Superior temporal gyrus (tissue), 1 donor: ENCODE measurements around the gene ATOH8.
A peak's percentile ranks its signal among the peaks of the same experiment; 100 is the strongest.
"Not testable (repeated sequence)": the region's sequence is repeated elsewhere in the genome, so short reads cannot be mapped to it uniquely, and the experiment has no call there.

Experiments
- DNase-seq: peaks from one replicate; pipeline ENCODE4 v3.0.0-alpha.2; 2016; ENCODE audit errors: extremely low spot score

Gene ATOH8, protein sequence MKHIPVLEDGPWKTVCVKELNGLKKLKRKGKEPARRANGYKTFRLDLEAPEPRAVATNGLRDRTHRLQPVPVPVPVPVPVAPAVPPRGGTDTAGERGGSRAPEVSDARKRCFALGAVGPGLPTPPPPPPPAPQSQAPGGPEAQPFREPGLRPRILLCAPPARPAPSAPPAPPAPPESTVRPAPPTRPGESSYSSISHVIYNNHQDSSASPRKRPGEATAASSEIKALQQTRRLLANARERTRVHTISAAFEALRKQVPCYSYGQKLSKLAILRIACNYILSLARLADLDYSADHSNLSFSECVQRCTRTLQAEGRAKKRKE

DNA sequence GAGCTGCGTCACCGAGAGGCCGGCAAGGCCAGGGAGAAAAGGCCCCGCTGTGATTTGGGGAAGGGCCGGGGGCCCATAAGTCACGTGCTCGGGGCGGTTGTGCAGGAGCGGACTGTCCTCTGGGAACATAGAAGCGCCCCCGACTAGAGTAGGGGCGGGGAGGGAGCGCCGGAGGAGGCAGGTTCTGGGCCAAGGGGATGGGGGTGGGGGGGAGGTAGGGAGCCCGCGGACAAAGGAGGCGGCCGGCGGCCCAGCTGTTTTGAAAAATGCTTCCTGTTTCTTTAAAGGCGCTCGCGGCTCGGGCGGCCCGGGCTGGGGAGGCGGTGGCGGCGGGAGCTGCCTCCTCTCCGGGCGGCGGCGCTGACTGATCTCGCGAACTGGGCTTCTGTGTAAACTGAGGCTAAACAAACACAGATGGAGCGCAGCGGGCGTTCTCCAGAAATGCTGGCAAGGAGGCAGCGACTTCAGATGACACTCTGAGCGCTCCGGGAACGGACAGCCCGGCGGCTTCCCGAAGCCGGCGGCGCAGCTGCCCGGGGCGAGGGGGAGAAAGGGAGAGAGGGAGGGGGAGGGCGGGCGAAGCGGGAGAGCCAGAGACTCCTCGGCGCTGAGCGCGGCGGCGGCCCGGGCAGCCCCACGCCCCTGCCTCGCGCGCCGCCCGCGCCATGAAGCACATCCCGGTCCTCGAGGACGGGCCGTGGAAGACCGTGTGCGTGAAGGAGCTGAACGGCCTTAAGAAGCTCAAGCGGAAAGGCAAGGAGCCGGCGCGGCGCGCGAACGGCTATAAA, at the start of gene ATOH8:
Gene ATOH8, plus strand, starts transcription at position 467 of the 788 bp plus-strand sequence. Its CDS starts 199 bp downstream, at position 666.
- peak; percentile 63 for DNase-seq

DNA sequence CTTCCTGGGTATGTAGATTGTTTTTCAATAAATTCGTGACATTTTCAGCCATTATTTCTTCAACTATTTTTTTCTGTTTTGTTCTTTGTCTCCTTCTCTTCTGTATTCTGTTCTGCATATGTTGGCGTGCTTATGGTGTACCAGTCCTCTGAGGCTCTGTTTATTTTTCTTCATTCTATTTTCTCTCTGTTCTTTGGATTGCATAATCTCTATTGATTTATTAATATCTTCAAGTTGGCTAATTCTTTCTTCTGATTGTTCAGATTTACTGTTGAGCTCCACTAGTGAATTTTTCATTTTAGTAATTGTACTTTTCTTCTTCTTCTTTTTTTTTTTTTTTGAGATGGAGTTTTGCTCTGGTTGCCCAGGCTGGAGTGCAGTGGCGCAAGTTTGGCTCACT, 49.8 kb upstream of the ATOH8 start:
- no peak for DNase-seq

DNA sequence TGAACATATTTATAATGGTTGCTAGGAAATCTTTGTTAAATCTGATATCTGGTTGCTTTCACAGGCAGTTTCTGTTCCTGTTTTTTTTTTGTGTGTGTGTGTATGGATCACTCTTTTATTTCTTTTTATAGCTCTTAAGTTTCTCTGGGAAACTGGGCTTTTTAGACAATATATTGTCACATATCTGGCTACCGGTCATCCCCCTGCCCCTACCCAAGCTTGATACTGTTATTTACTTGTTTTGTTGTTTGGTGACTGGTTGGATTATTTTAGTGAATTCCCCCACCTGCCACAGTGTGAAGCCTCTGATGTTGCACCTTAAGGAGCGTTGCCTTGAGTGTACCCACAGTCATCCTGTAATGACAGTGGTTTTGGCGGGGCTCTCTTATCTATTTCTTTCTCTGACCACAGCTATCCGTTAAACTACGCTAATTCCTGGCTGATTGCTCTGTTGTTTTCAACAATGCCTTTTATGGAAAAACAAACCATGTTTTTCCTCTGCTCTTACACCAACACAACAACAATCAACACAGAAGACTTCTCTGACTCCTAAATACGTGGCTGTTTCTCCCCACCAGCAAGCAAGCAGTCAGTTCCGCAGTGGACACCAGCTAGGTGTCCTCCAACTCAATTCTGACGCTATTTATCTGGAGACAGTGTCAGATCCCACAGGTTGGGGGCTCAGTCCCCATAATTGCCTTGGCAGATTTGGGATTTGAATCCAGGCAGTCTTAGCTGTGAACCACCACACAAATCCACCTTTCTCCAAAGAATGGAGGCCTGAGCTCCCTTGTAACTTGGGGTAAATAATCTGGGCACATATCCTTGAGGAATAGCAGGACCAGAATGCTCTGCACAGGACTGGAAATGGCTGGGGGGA, 48.8 kb upstream of the ATOH8 start:
- DNase-seq: no peak

DNA sequence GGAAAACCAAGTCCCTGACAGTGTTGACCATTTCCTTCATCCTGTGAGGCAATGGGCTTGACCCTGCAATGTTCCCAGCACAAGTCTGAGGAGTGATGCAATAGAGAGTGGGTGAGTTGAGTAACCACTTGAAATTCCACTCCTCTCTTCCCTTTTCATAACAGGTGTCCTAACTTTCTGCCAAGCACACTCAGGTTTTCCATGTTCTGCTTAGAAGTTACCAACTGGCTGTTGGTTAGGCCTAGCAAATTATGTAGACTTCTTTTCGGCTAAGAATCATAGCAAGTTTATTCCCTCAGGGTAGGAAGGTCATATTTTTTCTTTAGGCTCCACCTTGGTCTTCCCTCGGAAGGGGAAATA, 48.1 kb upstream of the ATOH8 start:
- no peak for DNase-seq

DNA sequence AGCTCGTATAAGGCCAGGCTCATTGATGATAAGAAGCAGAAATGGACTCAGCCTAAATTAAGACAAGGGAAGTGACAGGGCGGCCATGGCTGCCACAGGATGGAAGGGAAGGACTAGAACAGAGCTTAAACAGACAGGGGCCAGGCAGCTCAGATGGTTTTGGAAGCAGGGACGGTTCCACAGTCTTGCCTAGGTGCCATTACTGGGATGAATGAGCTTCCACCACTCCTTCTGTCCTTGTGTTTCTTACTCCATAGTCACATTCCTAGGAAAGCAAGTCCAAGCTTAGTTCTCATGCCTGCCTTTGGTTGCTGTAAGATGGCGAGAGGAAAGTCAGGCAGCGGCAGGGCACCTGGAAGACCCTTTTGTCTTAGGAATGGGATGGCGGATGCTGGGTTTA, 47.7 kb upstream of the ATOH8 start:
- DNase-seq: no peak

DNA sequence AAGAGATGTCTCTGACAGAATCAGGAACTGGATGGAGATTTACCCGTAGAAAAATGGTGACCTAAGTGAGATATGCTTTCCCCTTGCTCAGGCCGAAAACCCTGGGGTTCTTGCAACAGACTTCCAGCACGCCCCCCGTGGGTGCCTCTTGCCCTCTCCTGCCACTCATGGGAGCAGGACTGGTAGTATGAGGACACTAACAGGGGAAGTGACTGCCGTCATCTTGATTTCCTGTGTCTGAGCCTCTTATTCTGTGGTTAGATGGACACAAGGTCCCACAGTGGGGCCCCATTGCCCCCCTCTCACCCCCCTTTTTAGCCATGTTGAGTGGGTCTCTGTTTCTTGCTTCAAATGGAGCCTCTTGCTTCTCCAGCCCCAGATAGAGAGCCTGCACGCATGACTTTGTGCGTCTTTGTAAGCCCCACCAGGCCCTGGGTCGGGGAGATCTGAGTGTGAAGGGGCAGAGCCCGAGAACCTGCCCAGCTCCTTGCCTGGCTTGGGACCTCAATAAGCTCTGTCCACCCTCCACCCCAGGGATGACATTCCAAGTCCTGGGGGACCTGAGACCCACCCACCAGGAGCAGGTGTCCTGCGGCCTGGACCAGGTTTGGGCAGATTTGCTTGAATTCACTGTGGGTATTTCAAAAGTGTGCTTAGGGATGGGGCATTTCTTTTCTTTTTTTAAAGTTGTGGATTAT, 47.0 kb upstream of the ATOH8 start:
- no peak for DNase-seq

DNA sequence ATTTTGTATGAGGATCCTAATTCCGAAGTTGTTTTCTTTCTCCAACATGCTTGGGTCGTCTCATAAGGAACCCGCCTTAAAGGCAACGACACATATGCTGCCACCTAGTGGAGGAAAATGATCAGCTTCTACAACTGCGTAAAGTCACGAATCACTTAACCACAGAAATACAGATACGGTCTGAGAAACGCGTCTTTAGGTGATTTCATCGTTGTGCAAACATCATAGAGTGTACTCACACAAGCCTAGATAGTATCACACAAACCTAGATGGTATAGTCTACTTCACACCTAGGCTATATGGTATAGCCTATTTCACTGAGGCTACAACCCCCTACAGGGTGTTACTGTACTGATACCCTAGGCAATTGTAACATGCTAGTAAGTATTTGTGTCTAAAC, 46.5 kb upstream of the ATOH8 start:
- DNase-seq: peak; percentile 97

DNA sequence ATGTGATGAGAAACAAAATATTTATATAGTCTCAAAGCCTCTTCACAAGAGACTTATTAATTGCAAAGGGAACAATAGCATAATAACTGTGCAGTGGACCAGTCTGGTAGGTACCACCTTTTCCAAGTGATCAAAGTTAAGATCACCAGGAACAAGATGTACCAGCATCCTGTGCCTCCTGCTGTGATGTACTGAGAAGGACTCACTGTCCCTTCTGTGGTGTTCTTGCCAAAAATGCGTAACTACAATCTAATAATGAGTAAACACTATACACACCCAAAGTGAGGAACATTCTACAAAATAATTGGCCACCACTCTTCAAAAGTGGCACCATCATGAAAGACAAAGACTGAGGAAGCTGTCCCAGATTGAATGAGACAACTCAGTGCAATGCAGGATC, 45.1 kb upstream of the ATOH8 start:
- DNase-seq: no peak

DNA sequence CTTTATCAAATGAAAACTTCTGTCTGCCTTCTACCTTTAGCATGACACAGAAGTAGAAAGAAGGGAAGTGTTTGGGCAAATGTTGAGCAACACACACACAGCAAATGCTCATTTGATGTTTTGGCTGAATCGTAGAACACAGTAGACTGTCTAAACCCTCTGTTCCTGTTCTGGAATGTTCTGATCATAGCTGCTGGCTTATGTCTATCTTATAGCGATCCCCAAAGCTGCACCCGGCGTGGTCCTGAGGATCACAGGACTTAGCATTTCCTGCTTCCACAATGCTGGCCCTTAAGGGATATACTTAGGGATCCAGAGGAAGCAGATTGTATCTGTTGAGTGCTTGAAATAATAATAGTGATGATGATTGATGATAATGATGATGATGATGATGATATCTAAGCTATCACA, 44.4 kb upstream of the ATOH8 start:
- peak; percentile 44 for DNase-seq

DNA sequence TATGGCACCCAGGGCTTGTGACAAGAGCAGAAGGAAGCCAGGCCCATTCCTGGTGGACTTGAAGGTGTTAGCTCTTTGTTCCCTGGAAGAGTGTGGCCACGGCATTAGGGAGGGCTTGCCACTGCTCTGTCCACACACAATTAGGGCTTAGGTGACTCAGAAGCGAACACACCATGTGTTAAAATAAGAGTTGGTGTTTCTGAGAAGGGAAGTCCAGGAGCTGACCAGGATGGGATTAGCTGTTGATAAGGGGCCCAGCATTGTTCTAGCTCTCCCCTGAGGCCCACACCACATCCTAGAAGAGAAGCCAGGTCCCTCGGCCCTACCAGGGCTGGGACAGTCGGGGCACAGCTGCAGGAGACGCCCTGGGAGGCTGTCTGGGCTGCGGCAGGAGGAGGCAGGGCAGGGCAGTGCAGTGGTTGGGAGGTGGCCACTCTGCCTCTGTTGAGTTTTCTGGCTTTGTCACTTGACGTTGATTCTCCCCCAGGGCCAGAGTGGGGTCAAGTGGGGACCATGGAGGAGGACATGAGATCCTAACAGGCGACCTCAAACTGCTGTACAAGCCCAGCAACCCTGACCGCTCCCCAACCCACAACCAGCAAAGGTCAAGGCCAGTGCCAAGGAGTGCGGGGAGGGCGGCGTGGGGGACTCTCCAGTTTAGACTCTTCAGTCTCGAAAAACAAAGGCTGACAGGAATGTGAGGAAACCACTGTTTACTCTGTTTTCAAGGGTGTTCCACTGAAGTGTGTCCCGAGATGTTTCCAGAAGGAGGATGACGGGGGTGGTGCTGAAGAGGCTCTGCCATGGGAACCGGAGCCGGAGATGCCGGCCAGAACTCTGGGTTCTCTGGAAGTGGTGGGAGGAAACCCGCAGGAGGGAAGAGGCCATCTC, 42.9 kb upstream of the ATOH8 start:
- no peak for DNase-seq

DNA sequence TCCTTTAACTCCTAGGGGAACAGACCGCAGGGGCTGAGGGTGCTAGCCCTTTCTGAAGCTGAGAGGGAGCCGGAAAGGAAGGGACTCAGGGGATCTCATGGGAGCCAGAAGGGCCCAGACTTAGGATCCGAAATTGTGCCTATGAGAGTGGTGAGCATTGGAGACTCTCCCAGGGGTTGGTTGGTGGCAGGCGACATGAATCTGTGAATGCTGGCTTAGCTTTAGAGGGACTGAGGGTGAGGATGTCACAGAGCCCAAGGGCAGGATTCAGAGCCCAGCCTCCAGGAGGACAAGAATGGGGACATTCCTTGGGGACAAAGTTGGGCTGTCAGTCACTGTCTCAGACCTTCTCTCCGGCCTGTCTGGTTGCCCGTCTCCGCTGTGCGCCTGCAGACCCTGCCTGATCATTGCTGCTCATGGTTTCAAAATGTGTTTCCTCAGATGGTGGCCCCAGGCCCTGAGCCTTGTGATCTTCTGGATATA, 42.2 kb upstream of the ATOH8 start:
- DNase-seq: no peak

DNA sequence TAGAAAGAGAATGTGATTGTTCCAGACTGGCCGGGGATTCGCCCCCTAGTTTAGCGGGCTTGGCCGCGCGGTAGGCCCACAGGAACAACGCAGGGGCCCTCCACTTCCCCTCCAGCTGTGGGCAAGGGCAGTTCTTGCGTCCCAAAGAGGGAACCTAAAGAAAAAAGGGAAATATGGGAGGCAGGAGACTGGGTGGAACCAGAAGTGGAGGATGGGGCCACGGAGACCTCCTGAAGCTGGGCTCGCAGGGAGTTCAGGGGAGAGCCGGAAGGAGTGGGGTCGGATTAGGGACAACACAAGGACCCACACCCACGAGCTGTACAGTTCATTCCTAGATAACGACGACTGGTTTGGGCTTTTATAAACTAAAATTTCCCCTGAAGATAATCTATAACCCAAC, 41.5 kb upstream of the ATOH8 start:
- DNase-seq: no peak

DNA sequence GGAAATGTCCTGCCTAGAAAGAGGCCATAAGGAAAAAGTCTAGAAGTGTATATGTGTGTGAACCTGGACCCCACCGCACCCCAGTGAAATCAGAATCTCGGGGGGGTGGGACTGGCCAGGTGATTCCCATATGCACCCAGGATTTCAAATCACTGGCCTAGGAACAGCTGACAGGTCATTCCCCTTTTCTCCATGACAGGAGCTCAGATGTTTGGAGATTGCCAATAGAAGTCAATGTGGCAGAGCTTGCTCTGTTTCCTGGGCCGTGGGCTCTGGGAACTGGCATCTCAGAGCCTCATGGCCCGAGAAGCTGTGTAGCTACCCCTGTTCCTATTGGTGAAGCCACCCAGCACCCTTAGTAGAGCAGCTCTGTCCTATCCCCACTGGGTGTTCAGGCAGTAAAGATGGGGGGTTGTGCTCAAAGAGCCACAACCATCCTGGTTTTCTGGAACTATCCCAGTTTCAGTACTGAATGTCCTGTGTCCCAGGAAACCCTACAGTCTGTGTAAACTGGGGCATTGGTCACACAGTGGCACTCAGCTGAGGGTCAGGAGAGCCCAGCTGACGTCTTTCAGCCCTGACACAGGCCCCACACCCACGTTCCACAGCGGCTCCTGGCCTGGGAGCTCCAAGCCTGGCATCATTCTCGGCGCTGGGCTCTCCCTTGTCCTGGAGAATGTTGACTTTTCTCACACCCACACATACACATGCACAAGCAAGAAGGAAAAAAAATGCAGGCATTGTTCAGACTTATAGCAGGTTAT, 40.8 kb upstream of the ATOH8 start:
- no peak for DNase-seq

DNA sequence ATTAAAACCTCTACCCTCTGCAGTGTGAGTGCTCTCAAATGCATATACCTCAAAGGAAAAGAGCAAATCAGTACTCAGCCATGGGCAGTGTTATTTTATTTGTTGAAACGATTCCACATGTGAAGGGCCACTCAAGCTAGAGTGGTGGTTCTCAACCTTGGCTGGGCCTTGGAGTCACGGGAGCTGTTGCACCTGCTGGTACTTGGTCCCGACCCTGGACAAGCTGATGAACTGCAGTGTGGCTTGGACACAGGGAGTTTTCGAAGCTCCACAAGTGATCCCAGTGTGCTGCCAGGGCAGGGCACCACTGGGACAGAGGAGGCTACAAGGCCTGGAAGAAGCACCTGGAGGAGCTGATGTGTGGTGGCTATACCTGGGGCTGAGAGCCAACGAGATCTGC, 40.0 kb upstream of the ATOH8 start:
- no peak for DNase-seq

DNA sequence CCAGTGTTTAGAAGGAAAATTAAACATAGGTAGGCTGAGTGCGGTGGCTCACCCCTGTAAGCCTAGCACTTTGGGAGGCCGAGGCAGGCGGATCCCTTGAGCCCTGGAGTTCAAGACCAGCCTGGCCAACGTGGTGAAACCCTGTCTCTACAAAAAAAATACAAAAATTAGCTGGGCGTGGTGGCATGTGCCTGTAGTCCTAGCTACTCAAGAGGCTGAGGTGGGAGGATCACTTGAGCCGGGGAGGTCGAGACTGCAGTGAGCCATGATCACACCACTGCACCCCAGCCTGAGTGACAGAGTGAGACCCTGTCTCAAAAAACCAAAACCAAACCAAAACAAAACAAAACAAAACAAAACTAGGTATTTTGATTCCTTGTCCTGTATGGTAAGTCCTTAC, 39.4 kb upstream of the ATOH8 start:
- not testable (repeated sequence) for DNase-seq

DNA sequence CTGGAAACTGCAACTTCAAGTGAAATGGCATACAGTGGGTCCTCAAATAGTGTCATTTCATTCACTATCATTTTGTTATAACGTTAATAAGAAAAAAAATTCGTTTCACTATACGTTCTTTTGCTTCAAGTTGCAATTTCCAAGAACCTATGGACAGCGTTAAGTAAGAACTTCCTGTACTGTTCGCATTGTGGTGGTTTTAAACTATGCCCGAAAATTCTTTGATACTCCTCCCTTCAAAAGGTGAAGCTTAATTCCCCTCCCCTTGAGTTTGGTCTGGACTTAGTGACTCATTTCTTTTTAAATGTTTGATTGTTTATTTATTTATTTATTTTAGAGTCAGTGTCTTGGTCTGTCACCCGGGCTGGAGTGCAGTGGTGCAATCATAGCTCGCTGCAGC, 39.0 kb upstream of the ATOH8 start:
- DNase-seq: no peak

DNA sequence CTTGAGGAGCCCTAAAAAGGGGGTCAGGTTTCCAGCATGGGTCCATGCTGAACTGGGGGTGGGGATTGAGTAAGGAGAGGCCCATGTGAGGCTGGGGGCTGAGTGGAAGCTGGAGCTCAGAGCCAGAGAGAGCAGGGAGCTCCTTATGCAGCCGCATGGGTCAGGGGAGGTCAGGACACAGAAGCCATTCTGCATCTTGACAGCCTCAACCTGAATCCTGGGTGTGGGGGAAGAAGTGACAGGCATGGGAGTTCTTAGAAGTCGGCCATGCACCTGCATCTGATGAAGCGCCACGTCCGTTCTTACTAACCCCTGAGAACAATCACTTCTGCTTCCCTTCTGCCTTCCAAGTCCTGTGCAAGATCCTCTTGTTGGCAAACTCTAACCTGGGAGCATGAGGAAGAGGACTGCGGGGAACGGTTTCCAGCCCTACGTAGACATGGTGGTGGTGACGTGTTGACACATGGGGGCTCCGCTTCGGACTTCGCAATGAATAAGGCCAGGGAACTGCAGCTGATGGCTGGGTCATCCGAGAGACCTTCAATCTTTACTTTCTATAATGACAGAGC, 37.4 kb upstream of the ATOH8 start:
- DNase-seq: no peak

DNA sequence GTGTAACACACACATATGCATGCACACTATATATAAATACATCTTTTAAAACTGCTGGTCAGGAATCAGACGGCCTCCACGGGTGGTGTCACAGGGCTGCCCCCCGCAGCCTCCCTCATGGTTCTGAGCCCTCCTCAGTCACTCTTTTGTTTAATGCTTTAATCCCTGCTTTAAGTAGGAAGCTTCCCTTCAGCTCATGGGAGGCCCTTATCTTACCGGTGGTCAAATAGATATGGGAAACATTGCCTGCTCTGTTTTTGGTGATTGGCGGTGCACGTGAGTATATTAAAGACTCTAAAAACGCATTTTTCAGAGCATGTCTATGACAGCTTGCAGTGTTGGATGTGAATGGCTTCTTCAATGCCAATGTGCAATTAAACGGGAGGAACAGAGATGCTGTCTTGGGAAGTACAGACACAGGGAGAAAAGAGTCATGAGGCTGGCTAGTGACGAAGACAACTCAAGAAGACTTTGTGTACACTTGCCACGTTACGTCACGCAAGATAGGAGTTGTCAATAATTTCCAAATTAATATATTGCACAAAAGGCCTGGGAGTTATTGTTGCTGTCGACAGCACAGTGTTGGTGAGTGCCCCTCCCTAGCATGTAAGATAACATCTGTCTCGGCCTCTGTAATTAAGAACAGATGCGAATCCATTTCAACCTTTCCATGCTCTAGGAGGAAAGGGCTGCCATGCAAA, 36.3 kb upstream of the ATOH8 start:
- DNase-seq: no peak

DNA sequence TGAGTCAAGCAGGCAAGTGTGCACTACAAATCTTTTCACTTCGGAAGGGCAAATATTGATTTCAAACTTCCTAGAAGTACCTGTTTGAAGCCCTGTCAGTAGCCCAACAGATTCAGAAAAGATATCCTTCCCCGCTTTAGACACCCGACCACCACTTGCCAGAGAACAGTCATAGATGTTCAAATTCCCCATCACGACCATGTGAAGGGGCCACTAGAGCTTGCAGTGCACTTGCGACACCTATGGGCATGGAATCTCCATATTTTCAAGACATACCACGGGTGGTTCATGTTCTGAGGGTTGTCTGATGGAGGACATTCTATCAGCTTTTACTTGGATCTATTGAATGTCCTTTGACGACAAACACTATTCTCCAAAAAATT, 35.8 kb upstream of the ATOH8 start:
- DNase-seq: no peak
